ENCODE results near the gene LOX. TPM values are rescaled to one million over a fixed set of nuclear protein-coding genes. Genes with fewer than 3 reads are reported as not detected.
"Not testable (repeated sequence)": the region's sequence is repeated elsewhere in the genome, so short reads cannot be mapped to it uniquely, and the experiment has no call there.

LOX gene
- total RNA-seq, 1 donor from 2014 or later: 46.3 TPM

DNA sequence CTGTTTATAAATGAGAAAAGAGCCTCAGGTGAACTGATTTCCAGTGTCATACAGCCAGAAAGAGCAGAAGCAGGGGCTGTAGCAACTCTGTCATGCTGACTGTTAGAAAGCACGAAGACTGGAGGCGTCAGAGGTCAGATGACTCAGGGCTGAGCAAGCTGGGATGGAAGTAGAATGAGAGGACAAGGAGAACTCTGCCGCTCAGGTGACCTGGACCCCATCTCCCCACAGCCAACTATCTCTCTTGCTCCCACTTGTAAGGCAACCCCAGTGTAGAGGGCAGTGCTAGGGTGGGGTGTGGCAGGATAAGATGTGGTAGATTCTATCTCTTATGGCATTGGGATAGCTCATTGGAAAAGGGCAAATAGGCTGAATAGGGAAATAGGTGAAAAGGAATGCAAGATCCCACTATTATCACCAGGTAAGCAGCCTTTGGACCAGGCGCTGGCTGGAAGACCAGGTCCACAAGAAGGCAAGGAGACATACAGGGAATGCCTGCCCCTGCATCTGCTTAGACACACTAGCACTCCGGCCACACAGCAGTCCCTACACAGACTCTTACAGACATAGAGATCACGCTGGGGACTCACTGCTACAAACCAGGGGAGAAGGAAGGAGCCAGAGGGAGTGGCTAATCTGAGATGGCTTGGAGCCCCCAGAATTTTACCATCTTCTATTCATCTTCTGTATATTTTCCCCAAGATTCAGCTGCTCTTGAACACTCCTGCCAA is 21.2 kb upstream of the LOX start:
- no peak for DNase-seq (ENCODE audit: low spot score)

DNA sequence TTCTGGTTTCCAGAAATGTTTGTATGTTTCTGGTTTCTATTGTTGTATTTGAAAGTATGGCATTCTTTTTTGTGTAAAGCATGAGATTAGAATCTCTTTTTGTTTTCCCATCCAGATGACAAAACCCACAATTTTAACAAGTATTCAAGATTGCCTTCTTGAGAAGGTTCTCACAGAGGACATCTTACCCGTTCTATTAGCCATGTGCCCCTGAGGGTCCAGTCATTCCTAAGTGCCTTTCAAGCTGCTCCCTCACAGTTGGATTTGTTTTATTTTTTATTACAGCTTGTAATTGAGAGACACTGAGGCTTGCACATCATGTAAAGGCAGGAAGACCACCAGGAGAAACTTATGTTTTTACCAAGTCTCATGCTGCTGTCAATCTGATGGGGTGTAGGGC is 19.3 kb upstream of the LOX start:
- DNase-seq (ENCODE audit: low spot score): no peak

DNA sequence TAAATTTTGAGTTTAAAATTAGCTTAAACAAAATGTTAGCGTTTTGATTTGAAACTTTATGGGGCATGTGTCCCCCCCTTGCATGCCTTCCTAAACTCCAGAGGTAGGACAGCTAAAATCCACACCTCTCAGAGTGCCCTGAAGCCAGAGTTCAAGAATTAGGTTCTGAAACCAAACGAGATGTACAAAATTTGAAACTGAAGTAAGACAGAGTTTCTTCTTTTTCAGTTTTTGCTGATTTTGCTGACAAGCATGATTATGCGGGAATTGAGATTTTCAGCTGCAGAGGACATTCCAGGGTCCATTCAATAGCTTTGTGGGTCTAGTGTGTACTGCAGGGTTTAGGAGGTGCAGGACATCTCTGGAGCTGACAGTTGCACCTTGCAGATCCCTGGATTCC is 17.1 kb upstream of the LOX start:
- no peak for DNase-seq (ENCODE audit: low spot score)

DNA sequence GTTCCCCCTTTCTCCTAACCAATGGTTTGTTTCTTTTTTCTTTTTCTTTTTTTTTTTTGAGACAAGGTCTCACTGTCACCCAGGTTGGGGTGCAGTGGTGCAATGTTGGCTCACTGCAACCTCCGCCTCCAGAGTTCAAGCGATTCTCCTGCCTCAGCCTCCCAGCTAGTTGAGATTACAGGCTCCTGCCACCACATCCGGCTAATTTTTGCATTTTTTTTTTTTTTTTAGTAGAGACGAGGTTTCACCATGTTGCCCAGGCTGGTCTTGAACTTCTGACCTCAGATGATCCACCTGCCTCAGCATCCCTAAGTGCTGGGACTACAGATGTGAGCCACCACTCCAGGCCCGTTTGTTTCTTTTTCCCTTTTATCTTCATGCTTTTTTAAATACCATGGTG is 16.2 kb upstream of the LOX start:
- not testable (repeated sequence) for DNase-seq (ENCODE audit: low spot score)

DNA sequence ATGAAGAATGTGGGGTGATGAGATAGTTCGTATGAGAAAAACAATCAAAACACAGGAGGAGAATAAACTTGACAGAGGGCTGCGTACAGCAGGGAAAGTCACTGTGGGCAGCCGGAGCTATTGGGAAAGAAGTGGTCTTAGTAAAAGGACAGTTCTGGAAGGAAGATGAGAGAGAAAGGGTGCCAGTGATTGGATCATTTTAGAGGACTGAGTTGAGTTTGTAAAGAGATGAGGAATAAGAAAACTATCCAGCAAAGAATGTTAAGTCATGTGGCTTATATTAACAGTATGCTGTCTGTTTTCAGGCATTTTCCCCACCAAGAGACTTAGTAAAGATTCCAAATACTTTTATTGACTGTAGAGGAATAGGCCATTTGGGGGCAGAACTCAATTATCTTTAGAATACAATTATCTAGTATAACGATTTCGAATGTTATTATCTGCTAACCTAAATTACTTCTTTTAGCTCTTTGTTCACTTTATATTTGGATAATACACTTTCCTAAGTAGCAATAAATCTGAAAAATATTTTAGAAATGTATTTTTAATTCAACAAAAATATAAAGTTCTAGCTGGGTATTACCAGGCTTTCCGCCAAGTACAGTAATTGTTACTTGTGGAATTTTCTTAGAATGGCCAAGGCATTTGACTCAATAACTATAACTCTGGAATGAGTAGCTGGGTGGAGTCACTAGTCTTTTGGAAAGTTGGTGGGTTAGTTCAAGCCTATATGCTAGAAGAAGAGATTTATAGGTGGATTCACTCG is 15.5 kb upstream of the LOX start:
- DNase-seq (ENCODE audit: low spot score): no peak

DNA sequence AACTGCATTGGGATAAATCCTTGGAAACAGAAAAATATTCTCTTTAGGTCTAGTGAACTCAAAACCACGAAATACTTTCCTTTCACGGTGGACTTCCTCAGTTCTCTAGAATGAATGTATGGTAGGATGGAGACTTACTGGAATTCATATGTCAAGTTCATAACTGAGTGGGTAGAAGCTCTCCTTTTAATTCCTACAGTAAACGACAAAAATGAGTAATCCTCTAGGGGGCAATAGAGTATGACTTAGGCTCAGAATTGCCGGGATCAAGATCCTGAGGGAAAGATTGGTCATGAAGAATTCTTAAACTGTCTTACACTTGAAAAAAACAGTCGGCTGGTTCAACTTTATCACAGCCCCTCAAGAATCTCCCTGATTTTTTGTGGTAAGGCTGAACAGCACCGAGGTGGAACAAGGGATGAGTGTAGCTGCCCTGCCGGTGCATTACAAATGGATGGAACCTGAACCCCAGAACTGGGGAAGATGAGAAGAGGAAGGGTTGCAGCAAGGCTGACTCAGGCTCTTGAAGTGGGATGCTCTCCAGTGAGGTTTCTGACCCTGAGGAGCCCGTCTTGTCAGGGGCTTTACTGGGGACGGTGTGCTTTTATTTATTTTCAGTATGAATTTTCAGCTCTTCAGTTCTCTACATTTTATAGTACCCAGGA is 14.0 kb upstream of the LOX start:
- DNase-seq (ENCODE audit: low spot score): no peak

DNA sequence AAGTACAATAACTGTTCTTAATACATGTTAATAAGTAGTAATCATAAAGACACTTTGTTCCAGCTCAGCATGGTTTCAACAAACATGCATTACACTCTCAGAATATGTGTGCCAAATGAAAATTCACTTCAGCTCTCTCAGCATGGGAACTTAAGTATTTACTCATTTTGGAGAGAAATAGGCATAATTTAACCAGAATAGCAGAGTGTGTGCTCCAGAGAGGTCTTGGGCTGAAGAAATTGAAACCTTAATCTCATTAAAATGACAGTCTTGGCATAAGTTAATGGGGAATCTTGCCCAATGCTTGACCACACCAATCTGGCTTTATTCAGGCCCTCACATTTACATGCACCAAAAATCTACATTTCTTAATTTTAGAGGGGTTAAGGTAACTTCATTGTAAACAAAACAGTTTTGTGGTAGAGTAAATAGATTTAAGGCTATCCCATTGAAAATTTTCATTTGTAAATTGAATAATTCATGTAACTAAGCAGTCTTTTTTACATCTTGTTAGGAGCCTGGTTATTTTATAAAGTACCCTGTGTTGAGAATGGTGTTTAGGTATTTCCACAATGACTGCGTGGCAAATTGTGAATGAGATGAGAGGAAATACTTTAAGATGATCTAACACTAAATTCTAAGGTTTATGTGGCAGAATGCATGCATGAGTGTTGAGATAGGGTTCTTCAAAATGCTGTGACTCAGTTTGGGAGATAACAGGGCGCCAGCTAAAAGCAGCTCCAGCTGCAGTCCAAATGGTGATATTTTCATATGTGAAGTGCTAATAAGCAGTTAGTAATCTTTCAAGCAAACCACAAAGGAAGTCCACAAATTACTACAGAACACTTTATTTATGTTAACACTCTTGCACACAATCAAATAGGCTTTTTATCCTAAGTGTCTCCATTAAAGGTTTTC is 11.3 kb upstream of the LOX start:
- no peak for DNase-seq (ENCODE audit: low spot score)

DNA sequence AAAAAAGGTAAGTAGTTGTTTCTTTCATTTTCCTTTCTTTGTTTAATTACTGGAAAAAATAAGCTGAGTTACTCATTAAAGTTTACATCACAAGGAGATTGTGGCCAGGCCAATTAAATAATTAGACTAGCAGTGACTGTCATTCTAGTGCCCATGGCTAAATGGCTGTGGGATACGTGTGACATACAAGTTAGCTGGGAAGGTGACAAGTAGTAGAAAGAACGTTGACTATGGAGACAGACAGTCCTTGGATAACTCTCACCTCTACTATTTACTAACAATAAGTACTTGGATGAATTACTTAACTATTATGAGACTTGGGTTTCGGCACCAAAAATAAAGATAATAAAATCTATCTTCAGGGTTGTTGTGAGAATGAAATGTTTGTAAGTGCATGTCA is 7.0 kb upstream of the LOX start:
- no peak for DNase-seq (ENCODE audit: low spot score)

DNA sequence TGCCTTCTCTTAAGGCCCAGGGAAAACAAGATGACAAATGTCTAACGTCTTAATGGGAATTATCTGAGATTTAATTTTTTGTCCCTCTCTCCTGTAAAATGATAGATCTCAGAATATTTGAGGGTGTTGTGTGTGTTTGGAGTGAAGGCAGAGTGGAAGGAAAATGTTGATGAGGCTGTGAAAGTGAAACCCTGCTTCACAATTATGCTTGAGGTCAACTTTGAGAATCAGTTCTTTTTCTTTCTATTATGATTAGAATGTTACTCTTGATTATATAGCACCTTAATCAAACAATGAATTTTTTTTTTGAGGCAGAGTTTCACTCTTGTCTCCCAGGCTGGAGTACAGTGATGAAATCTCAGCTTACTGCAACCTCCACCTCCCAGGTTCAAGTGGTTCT is 5.5 kb upstream of the LOX start:
- DNase-seq (ENCODE audit: low spot score): no peak

DNA sequence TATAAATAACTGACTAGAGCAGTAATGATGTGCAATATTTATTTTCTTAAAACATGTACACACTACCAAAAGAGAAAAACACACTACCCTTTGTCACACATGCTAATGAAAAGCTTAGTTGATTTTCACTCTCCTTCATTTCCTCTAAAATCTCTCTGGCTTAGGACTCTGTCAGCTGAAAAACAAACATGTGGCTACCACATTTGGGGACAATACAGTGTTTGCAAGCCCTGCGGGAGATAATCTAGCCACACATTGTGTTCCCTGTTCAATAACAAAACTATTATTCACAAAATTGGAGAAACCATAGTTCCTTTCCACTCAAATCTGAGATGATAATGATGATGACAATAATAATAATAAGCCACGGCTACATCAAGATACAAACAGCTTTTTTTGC is 3.5 kb upstream of the LOX start:
- DNase-seq (ENCODE audit: low spot score): no peak

DNA sequence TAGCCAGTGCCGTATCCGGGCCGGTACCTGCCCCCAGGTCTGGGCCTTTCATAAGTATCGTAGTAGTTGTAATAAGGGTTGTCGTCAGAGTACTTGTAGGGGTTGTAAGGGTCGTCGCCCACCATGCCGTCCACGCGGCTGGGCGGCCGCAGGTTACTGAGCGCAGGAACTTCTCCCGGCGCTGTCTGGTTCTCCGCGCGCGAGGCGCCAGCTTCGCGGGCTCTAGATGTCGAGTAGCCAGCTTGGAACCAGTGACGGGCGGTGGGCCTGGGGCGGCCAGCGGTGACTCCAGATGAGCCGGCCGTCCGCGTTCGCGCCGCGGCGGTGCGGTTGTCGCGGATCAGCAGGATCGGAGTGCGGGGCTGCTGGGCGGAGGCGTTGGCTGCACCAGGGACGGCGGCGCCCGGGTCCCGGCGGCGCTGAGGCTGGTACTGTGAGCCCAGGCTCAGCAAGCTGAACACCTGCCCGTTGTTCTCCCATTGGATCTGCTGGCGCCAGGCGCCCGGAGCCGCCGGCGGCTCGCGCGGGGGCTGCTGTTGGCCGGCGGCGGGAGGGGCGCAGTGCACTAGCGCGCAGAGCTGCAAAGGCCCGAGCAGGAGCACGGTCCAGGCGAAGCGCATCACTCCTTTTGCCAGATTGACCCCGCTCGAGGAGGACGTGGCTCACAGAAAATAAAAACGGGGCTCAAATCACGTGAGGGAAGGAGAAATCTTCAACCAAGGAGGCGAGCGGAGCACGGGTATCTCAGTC is 518 bp downstream of the LOX start:
- no peak for DNase-seq (ENCODE audit: low spot score)

DNA sequence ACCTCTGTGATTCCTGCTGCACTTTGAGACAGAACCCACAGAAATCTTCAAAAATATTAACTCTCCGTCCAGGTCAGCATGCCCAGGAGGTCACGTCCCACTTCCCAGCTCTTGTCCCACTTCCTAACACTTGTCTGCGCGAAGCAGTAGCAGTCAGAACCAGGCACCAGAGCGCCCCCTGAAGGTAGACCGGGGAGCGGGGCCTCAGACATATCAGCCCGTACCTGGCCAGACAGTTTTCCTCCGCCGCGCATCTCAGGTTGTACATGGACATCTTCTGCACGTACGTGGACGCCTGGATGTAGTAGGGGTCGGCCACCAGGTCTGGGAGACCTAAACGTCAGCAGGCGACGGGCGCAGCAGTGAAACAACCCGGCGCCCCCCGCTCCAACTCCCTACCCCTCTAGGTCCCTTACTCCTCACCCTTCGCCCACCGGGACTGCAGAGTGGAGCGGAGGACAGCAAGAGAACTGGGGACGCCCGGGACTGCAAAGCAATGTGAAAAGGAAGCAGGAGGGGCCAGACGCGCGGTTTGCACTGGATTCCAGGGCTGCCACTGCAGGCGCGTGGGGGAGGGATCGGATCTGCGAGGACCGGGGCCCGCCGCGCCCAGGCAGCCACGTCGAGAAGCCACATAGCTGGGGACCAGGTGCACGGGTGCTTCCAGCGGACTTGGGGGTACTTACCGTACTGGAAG is 1.2 kb downstream of the LOX start:
- peak; percentile 91 for DNase-seq (ENCODE audit: low spot score)

DNA sequence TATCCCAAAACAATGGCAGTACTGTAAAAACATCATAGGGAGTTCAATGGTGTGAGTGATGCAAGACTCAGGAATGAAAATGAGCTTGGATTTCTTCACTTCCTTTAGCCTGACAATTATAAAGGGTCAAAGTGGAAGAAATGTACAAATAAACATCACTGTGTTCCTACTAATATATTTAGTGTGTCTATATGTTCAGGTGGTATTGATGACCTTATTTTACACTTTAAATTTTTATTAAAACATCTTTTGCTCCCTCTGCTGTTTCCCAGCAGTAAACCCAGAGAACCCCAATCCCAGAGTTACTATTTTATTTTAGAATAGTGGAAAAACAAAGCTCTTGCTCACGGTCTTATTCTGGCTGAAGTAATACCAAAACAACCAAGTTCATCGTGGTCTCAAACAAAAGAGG is 2.0 kb downstream of the LOX start:
- no peak for DNase-seq (ENCODE audit: low spot score)

DNA sequence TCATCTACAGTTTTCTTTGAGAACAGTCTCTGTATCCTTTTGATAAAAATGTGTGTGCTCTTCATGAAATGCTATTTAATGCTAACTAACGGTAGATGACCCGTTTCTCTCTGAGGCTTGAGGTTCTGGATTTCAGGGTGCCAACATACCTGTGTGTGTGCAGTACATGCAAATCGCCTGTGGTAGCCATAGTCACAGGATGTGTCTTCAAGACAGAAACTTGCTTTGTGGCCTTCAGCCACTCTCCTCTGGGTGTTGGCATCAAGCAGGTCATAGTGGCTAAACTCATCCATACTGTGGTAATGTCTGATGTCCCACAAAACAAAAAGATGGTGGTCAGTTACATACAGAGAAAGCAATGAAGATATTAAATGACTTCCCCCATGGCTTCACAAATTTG is 4.2 kb downstream of the LOX start:
- no peak for DNase-seq (ENCODE audit: low spot score)

DNA sequence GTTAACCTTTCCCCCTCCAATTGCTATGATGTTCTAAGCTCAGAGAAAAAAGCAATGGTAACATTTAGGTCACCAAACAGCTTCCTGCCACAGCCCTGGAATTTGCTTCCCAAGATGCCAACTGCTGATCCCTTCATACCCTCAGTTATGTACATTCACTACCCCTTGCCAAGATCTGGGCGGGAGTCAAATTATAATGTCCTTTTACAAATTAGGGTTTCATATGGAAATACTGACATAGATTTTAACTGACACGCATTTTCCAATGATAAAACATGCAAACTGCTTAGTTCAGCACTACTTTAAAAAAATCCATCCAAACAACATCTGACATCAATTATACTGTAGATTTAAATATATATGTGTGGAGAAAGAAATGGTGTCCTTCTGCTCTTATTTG is 5.0 kb downstream of the LOX start:
- DNase-seq (ENCODE audit: low spot score): no peak

DNA sequence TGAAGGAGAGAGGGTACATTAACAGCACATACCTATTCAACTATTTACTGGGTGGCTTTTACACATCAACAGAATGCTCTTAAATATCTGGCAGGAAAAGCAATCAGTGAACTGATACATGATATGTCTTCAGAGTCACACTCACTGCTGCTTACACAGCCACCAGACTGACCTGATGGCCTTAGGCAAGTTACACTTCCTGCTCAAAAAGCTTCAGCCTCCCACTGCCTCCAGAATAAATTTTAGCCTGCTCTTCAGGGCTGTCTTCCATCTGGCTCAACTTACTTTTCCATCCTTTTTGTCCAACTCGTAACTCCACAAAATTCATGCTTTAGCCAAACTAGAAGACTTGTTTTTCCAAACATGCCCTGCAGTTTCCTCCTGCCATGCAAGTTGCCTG is 10.7 kb downstream of the LOX start:
- no peak for DNase-seq (ENCODE audit: low spot score)

DNA sequence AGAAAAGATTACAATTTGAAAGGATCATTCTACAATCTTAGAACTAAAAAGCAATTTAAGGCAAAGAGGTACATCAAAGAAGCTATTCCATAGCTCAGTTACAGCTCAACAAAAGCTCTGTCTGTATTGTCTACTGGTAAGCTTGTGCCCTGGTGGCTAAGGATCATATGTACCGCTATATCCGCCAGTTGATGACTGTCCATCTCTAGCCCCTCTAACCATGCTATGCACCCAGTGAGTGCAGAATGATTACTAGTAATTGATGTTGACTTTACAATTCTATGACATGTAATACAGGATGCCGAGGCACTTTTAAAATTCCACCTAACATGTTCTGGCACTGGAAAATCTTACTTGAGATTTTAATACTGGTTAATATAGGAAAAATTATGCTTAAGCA is 13.1 kb downstream of the LOX start:
- DNase-seq (ENCODE audit: low spot score): no peak

DNA sequence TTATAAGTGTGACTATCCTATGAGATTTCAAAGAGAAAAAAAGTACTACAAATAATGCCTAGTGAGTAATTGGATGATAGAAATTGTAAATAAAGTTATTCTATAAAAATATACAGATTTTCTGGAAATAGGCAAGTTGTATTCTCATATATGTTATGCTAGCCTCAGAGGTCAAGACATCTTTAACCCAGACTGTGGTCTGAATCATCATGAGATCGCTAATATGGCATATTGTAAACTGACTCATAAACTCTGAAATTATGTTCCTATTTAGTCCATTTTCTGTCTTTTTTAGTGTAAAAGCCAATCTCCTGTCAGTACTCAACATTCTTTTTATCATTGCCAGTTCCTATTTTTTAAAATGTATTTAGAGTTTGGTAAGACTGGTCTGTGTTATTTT is 14.2 kb downstream of the LOX start:
- DNase-seq (ENCODE audit: low spot score): no peak

DNA sequence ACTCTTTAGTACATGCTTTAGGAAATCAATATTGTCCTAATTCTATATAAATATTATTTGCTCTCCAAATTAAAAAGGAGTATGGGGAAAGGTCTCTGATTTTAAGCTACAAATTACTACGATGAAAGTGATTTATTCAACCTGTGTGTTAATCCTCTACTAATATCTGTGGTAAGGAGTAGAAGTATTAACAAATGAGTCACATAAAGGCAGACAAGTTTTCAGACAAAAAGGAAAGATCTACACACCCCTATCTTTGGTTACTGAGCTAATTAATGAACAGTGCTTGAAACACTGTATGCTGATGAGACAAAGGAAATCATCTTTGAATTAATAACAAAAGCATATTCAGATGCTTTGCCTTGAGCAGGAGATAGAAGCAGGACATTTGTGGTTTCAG is 15.9 kb downstream of the LOX start:
- DNase-seq (ENCODE audit: low spot score): no peak

DNA sequence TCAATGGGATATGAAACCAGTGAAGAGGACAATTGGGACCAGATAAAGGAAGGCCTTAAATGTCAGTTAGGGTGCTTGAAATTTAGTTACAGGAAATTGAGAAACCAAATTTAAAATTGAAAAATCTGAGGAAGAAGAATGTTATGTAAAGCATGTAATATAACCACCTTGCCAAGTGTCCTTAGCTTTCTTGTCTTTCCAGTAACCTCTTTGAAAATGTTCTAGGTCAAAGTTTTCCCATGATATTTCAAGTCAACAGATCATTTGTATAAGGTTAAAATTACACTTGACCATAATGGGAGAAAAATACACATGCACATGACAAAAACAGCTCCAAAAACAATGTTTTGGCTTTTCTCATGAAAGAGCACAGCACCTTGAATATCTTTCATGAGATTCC is 21.1 kb downstream of the LOX start:
- no peak for DNase-seq (ENCODE audit: low spot score)
